ENCODE measurements around the gene CFAP77. TPM values are rescaled to one million over a fixed set of nuclear protein-coding genes. Genes with fewer than 3 reads are reported as not detected.

The CFAP77 gene
- polyA plus RNA-seq, 3 donors, result not detected

DNA sequence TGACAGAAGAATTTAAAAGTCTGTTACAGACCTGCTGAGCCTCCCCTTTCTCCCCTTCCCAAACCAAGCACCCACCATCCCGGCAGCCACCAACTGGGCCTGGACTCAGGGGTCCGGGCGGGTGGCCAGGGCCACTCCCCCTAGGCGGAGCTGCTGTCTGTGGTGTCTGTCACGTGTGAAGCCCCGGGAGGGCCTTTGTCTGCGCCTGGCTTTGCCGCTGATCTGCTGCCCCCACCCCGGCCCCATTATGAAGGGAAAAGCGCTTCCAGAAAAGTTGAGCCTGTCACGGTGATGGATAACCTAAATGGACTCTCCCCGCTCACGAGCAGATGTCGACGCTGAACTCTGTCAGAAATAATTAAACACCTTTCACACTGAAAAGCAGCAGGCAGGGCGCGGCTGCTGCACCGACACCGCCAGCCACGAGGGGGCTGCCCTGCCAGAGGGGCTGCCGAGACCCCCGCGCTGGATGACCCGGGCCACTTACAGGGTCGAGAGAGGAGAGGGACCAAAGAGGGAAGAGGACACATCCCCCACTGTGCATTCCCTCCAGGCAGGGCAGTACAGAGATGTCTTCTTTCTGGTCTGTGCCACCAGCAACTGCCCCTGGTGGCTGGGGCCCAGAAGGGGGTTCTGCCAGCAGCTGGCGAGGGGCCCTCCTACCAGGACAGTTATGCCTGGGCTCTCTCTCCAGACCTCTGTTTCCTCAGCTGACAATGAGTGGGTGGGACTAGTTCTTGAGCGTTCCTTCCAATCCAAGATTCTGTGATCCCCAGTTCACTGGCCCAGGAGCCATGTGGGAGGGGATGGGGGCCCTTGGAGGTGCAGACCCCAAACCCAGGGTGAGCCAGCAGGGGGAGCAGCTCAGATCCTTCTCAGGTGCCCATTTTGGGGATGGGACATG lies 136.4 kb downstream of the CFAP77 start:
- no peak overlapping the region for H3K4me3 ChIP-seq (replicated peaks in 1 of 3; ENCODE audit: low read depth in 2 of 3, low read length in 3 of 3)
- no peak overlapping the region for H3K27ac ChIP-seq (ENCODE audit: low read depth in 1 of 2, low read length in 2 of 2)
- intact Hi-C loops (cut with micrococcal nuclease), result no loop called here
- no peak overlapping the region for H2AFZ ChIP-seq (ENCODE audit: insufficient read depth, low read depth, low read length, poor library complexity, severe bottlenecking)
- Mint-ChIP-seq H3K27ac (no peak overlapping the region), H3K4me1 (peaks cover 2% of the 10 kb centered on the region), H3K36me3 (no peaks in the 10 kb centered on the region), H3K9me3 (peaks cover 0 to 2% (median 0%) of the 10 kb centered on the region in 7 donors), H3K4me3 (no peak overlapping the region), H3K27me3 (ENCODE audit: low read depth in 3 of 3) (peaks cover 21 to 39% (median 27%) of the 10 kb centered on the region in 3 donors)
- no peak overlapping the region for H3K9ac ChIP-seq (ENCODE audit: insufficient read depth, low read length, poor library complexity, severe bottlenecking)
- no peak for DNase-seq
- TF ChIP-seq, protein P1, sequence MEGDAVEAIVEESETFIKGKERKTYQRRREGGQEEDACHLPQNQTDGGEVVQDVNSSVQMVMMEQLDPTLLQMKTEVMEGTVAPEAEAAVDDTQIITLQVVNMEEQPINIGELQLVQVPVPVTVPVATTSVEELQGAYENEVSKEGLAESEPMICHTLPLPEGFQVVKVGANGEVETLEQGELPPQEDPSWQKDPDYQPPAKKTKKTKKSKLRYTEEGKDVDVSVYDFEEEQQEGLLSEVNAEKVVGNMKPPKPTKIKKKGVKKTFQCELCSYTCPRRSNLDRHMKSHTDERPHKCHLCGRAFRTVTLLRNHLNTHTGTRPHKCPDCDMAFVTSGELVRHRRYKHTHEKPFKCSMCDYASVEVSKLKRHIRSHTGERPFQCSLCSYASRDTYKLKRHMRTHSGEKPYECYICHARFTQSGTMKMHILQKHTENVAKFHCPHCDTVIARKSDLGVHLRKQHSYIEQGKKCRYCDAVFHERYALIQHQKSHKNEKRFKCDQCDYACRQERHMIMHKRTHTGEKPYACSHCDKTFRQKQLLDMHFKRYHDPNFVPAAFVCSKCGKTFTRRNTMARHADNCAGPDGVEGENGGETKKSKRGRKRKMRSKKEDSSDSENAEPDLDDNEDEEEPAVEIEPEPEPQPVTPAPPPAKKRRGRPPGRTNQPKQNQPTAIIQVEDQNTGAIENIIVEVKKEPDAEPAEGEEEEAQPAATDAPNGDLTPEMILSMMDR (IDR thresholded peaks at IDR 0.05), result peak; percentile 19
- H3K4me2 ChIP-seq (replicated peaks; ENCODE audit: extremely low read depth, low read length, poor library complexity, severe bottlenecking), result no peak overlapping the region
- H3K9me3 ChIP-seq (replicated peaks in 1 of 2; ENCODE audit: control insufficient read depth in 1 of 2, insufficient read depth in 1 of 2, low read length in 2 of 2), result no peaks in the 10 kb centered on the region
- no peaks in the 10 kb centered on the region for H3K36me3 ChIP-seq (replicated peaks in 1 of 2; ENCODE audit: control insufficient read depth in 1 of 2, insufficient read depth in 2 of 2, low read length in 2 of 2)
- H3K27me3 ChIP-seq (ENCODE audit: control insufficient read depth in 2 of 2, insufficient read depth in 2 of 2, low read length in 2 of 2), result peaks cover 0 to 5% of the 10 kb centered on the region in 2 donors
- H3K4me1 ChIP-seq (ENCODE audit: control insufficient read depth in 1 of 2, insufficient read depth in 2 of 2, low read length in 2 of 2), result no peaks in the 10 kb centered on the region
- H4K20me1 ChIP-seq (ENCODE audit: insufficient read depth, low read length), result no peaks in the 10 kb centered on the region
- 7% methylated on average over 12 of the region's 27 CpGs for WGBS (ENCODE audit: insufficient coverage)
- H3K79me2 ChIP-seq (ENCODE audit: insufficient read depth, low read length), result no peaks in the 10 kb centered on the region

DNA sequence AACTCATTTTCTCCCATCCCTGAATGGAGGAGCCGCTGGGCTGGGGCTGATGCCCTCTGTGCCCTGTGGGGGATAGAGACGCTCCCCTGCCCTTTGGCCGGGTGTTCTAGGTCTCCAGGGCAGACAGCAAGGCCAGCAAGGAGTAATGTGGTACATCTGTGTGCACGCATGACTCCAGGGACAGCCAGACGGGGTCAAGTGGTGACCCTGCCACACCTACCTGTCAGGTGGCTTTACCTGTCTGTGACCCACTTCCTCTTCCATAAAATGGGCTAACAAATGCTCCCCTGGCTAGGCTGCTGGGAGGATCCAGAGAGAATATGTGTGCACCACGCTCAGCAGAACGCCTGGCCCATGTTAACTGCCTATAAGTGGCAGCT lies 137.0 kb downstream of the CFAP77 start:
- WGBS (ENCODE audit: insufficient coverage), result 90% methylated on average over 2 of the region's 7 CpGs
- H3K27ac Mint-ChIP-seq, result no peak overlapping the region

More for the DNA sequence above, 137.0 kb downstream of the CFAP77 start:
- no peak overlapping the region for H3K27ac ChIP-seq (ENCODE audit: low read depth in 1 of 2, low read length in 2 of 2)
- H3K9me3 ChIP-seq (replicated peaks in 1 of 2; ENCODE audit: control insufficient read depth in 1 of 2, insufficient read depth in 1 of 2, low read length in 2 of 2), result no peaks in the 10 kb centered on the region
- no peaks in the 10 kb centered on the region for H3K9me3 Mint-ChIP-seq
- H3K4me3 ChIP-seq (replicated peaks in 1 of 3; ENCODE audit: low read depth in 2 of 3, low read length in 3 of 3), result no peak overlapping the region
- TF ChIP-seq, protein P1 (IDR thresholded peaks at IDR 0.05), result no peak
- H3K9ac ChIP-seq (ENCODE audit: insufficient read depth, low read length, poor library complexity, severe bottlenecking), result no peak overlapping the region
- H2AFZ ChIP-seq (ENCODE audit: insufficient read depth, low read depth, low read length, poor library complexity, severe bottlenecking), result no peak overlapping the region
- H3K4me3 Mint-ChIP-seq, result no peak overlapping the region
- H3K36me3 Mint-ChIP-seq, result no peaks in the 10 kb centered on the region
- no peaks in the 10 kb centered on the region for H3K4me1 ChIP-seq (ENCODE audit: control insufficient read depth in 1 of 2, insufficient read depth in 2 of 2, low read length in 2 of 2)
- no peaks in the 10 kb centered on the region for H3K36me3 ChIP-seq (replicated peaks in 1 of 2; ENCODE audit: control insufficient read depth in 1 of 2, insufficient read depth in 2 of 2, low read length in 2 of 2)
- H3K4me1 Mint-ChIP-seq, result peaks cover 2% of the 10 kb centered on the region
- no peaks in the 10 kb centered on the region for H3K79me2 ChIP-seq (ENCODE audit: insufficient read depth, low read length)
- intact Hi-C loops (cut with micrococcal nuclease), result no loop called here
- H3K27me3 ChIP-seq (ENCODE audit: control insufficient read depth in 2 of 2, insufficient read depth in 2 of 2, low read length in 2 of 2), result peaks cover 0 to 5% of the 10 kb centered on the region in 2 donors
- DNase-seq, result no peak
- H3K4me2 ChIP-seq (replicated peaks; ENCODE audit: extremely low read depth, low read length, poor library complexity, severe bottlenecking), result no peak overlapping the region
- no peaks in the 10 kb centered on the region for H4K20me1 ChIP-seq (ENCODE audit: insufficient read depth, low read length)
- peaks cover 21 to 41% (median 26%) of the 10 kb centered on the region in 3 donors for H3K27me3 Mint-ChIP-seq (ENCODE audit: low read depth in 3 of 3)
